Activated CD4-positive, CD25-positive, alpha-beta regulatory T cell treated with anti-CD3 and anti-CD28 coated beads, Interleukin-2, amount 50 U/mL, for 16 hours (primary cell): ENCODE measurements around the gene TMPRSS6.

Experiments
- DNase-seq: peaks from one replicate; pipeline ENCODE4 v3.0.0-alpha.2; 2020; ENCODE audit warnings: low read depth, low spot score

TMPRSS6 gene

DNA sequence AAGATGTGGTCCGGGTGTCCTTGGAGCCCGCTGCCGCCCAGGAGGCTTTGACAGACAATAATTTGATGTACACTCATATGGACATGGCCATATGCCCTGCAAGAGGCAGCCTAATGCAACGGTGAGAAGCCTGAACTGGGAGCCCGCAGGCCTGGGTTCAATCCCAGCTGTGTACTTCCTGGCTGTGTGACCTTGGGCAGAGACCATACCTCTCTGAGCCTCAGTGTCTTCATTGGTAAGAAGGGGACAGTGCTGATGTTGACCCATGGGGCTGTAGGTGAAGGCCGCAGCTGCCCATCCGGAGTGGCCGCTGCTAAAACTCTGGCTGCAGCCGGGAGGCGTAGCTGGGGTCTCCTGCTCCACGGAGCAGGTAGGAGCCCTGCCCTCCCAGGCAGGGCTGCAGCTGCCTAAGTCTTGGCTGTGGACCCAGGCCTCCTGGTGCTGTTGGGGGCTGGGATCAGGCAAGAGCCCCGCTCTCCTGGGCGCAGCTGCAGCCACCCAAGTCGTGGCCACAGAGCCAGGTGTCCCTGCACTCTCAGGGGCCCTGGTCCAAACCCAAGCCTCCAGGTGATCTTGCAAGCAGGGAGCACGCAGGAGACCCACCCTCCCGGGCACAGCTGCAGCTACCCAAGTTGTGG is 31.3 kb upstream of the TMPRSS6 start:
- no peak for DNase-seq

- DNase-seq = no peak
Measured at GRCh38 chr22:37139762-37140161, 30.2 kb upstream of the TMPRSS6 start.

DNA sequence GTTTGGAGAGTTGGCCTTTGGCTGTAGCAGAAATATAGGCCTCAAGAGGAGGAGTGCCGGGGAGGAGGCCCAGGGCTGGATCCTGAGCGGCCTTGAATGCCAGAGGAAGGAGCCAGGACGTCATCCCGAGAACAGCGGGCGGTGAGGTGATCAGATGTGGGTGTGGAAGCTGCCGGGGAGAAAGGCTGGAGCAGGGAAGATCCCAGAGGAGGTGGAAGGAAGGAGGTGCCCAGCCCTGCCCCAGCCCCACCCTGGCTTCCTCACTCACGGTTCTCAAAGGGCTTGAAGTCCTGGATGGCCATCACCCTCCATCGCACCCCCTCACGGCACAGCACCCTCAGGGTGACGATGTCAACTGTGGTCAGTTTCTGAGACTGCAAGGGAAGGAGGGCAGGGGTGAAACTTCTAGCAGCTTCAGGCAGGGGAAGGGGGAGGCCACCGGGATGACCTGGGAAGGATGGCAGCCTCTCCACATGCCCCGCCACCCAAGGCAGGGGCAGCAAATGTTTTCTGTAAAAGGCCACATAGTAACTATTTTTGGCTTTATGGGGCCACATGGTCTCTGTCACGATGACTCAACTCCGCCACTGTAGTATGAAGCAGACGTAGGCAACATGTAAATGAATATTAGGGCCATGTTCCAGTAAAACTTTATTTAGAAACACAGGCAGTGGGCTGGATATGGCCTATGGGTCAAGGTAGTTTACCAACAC is 29.5 kb upstream of the TMPRSS6 start:
- DNase-seq = no peak

DNA sequence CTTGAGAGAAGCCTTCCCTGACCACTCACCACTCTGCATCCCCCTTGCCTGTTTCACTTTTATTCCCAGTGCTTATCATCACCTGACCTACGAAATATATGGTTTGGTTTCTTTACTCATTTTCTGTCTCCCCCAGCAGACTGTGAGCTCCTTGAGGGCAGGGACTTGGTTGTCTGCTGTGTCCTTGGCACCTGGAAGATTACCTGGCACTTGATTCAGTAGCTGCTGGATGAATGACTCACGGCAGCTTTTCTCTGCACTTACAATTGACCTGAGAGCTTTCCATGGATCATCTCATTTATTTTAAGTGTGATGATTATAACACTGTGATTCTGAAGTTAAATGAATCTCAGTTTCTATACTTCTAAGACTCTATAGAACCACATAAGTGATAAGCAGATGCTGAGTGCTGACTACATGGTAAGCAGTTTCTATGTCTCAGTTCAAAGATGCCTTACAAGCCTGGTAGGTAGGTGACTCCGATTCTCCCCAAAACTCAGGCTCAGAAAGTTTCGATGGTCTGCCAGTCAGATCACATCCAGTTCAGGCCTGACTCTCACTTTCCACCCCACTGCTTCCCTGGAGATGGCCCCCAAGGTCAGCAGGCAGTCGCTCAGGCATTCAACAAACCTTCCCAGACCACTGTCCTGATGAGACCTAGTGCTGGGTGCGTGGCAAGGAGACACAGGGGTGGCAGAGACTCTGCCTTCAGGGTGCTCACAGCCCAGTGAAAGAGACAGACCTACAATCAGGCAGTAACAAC is 28.6 kb upstream of the TMPRSS6 start:
- DNase-seq = no peak

DNA sequence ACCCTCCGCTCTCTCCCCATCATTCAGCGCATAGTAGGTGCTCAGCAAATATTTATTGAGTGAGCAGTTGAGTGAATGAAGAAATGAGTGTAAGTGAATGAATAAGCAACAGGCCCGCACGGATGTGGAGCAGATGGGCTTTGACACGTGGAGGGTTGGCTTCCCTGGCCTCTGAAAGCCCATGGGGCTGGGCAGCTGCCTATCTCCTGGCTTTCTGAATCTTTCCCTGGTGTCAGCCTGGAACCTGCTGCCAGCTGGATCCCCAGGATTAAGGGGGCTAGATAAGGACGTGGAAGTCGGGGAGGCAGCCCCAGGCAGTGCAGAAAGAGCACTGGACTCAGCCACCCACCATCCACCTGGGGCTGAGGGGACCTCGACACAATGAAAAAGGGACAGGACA is 27.6 kb upstream of the TMPRSS6 start:
- DNase-seq = no peak

DNA sequence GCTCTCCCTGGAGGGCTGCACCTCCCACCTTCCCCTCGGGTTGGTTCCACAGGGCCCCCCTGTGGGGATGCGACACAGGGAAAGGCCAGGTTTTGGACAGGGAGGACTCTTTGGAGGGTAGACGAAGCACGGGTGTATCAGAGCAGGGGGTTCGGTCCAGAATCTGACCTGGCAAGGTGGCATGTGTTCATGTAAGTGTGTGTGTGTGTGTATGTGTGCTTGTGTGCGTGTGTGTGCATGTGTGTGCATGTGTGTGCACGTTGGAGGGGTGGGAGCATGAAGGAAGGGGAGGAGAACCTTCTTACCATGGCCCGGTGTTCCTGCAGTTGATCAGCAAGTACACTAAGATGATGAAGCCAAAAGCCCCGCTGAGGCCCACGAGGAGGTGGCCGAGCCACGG is 25.5 kb upstream of the TMPRSS6 start:
- DNase-seq = no peak

DNA sequence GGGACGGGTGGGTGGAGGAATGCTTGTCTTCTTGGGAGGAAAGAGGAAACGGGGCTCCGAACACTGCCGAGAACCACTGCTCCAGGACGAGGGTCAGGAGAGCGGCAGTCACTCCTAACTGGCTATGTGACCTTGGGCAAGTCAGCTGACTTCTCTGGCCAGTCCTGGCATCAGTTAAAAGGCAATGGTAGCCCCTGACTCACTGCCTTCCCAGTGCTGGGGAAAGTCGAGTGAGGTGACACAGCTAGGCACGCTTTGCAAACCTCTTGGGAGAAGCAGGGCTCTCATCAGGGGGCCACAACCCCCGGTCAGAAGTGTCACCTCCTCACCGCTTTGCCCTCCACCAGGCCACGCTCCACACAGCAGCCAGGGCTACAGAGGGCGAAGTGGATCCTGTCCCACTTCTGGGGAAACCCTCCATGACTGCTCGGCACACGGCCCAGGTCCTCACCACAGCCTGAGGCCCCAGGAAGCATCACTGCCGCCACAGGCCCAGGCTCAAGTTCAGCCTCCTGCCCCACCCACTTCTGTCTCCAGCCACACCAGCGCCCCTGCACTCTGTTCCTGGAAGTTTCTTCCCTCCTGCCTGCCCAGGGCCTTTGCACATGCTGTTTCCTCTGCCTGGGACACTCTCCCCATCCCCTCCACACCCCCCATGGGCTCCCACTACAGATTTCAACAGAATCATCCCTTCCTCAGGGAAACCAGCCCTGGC is 23.9 kb upstream of the TMPRSS6 start:
- DNase-seq = no peak

DNA sequence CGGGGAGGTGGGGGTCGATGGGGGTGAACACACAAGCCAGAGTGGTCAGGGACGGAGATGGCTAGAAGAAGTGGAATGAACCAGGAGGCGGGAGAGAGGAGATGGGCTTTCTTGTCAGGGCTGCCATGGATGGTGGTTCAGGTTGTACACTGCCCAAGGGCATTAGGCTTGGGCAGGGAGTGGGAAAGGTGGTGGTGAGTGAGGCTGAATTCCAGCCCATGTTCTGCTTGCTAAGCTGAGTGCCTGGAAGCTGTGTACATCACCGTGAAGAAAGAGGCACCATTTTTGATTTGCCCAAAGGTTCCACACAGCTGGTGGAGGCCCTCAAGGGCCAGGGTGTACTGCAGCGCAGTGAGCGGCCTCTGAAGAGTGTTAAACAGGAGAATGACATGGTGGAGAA is 23.3 kb upstream of the TMPRSS6 start:
- DNase-seq = no peak

- no peak for DNase-seq
Measured at GRCh38 chr22:37129866-37130441, 20.4 kb upstream of the TMPRSS6 start.

GRCh38 chr22:37128555-37129281 is 19.2 kb upstream of the TMPRSS6 start:
- DNase-seq = no peak

DNA sequence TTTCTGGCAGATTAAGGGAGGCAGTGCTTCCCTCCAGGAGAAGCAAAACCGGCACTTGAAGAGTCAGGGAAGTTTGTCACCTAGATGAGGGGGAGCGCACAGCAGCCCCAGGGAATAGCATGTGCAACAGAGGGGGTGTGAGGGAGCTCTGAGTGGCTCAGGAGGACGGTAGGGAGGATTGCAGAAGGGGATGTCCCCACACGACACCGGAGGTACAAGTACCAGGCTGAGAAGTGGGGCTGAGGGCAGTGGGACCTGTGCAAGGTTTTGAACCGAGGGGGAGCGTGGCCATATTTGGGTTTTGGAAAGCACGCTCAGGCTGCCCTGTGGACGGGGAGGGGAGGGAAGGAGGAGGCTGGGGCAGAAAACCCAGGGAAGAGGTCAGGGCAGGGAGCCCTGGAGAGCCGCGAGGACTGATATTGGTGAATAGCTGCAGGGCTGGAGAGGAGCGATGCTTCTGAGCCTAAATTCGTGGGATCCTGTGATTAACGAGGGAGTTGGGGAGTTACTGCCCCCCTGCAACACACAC is 17.9 kb upstream of the TMPRSS6 start:
- no peak for DNase-seq

DNA sequence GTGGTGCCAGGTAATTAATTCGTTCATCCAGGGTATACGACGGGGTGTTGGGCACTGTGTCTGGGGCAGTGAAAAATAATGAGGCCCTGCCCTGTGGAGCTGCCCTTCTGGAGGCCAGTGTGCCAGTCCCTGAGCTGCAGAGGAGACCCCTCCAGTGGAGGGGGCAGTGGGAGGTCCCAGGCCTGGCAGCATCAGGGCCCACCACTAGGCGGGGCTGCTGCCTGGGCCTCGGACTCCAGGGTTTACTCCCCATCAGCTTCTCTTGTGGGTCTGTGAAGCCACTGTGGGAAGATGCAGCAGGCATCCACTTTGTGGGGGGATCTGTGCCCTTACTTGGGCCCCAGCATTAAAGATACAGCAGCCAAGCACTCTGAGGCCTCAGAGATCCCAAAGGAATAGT is 17.4 kb upstream of the TMPRSS6 start:
- DNase-seq = no peak

- no peak for DNase-seq
Measured at GRCh38 chr22:37126383-37126782, 16.9 kb upstream of the TMPRSS6 start.

DNA sequence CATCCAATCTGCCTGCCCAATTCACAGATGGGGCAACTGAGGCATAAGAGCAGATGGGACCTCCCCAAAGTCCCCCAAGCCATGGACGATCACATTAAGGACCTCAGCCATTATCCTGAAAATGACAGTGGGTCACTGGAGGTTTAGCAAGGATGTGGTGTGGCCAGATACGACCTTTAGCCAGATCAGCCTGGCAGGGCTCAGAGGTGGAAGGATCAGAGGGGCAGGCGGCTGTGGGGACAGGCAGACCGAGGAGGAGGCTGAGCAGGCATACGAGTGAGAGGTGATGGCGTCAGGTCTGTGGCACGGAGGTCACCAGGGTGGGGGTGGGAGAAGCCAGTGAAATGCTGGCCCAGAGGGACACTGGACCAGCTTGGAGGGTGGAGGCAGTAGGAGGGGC is 14.1 kb upstream of the TMPRSS6 start:
- no peak for DNase-seq

- DNase-seq = no peak
Measured at GRCh38 chr22:37122598-37123180, 13.2 kb upstream of the TMPRSS6 start.

DNA sequence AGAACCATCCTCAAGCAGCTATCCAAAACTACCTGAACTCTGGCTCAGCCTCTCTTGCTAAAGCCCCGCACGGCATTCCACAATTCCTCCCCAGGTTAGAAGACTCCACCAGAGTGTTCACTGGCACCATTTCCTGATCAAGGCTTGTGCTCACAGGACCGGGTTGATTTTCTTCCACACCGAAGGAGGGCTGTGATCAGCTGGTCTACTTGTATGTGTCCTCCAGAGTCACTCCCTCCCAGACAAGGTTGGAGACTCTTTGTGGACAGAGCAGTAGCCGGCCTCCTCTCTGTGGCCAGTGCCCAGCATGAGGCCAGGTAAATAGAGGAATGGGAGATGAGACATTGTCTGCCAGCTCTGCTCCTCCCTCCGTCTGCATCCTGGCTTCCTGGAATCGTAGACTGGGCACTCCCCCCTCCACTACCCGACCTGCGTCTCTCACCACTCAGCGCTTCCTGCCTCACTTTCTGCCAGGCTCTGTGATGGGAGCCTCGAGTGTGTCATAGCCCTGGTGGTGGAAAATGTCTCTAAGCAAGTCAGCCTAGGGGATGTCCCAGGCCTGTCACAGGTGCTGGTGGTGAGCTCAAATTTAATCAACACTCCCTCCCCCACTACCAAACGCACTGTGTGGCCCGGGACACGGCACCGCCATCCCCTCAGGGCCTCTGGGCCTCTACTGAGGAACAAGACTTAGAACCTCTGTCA is 12.5 kb upstream of the TMPRSS6 start:
- DNase-seq = peak; percentile 89

DNA sequence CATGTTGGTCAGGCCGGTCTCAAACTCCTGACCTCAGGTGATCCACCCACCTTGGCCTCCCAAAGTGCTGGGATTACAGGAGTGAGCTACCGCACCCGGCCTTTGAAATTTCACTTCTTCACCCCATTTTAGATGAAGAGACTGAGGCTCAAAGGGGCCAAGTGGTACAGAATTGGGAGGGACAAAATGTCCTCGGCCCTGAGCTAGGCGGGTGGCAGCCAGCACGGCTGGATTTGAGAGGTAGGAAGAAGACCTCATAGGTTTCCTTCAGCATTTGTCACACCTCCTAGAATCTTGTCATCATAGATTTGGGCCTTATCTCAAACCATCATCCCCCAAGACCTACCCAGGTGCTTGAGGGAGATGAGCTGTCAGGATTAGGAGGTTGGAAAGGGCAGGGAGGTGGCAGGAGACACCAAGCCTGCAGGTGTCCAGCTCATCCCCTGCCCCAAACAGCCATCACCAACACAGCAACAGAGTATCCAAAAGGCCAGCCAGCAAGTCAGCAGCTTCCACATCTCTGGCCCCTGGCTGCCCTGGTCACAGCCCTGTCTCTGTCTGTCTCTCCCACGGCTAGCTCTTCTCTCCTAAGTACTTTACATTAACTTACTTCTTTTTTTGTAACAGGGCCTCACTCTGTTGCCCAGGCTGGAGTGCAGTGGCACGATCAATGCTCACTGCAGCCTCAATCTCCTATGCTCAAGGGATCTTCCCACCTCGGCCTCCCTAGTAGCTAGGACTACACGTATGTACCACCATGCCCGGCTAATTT is 11.2 kb upstream of the TMPRSS6 start:
- no peak for DNase-seq

DNA sequence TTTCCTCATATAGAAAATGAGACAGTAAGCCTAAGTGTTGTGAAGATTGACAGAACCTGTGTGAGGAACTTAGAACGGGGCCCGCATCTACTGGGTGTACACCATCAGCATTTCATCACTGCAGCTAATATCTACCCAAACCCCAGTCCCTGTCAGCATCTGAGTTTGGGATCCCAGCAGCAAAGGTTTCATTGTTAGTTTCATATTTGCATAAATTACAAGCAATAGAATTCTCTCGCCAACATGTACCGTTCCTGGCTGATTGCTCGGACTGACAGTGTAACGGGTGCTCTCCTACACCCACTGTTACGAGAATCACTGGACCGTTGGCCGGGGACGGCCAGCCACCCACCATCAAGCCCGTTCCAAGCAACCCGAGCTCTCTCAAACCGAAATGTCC is 10.4 kb upstream of the TMPRSS6 start:
- no peak for DNase-seq

DNA sequence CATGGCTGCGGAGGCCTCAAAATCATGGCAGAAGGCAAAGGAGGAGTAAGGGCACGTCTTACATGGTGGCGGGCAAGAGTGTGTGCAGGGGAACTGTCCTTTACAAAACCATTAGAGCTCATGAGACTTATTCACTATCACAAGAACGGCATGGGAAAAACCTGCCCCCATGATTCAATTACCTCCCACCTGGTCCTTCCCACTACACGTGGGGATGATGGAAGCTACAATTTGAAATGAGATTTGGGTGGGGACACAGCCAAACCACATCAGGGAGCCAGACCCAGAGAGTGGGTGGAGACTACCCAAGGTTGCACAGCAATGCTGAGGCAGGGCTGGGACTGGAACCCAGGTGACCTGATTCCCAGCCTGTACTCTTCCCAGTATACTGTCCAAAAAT is 8.6 kb upstream of the TMPRSS6 start:
- DNase-seq = no peak
